H1 (cell line): ENCODE results near the gene ATP7B. TPM values are rescaled to one million over a fixed set of nuclear protein-coding genes. Genes with fewer than 3 reads are reported as not detected.

Experiments used
- CHD1 ChIP-seq: IDR thresholded peaks from 2 replicates; pipeline ENCODE4 v1.6.1; 2012; ENCODE audit warnings: low read depth, low read length, improper control_type of control experiment
- GTF2F1 ChIP-seq: IDR thresholded peaks from 2 replicates; pipeline ENCODE4 v1.6.1; 2012; ENCODE audit warnings: low read depth, low read length, improper control_type of control experiment, borderline replicate concordance
- HDAC2 ChIP-seq, 2 experiments: fragments of 300-600 bp in 1 of 2; sonication (generic) in 1 of 2; IDR thresholded peaks; 2 replicates each; pipeline ENCODE4 v1.6.1; 2011 to 2012; ENCODE audit warnings: low read depth in 2 of 2, low read length in 2 of 2, mild to moderate bottlenecking in 2 of 2, moderate library complexity in 2 of 2, borderline replicate concordance in 1 of 2, inconsistent platforms in 1 of 2
- HDAC6 ChIP-seq: IDR thresholded peaks from one replicate; pipeline ENCODE4 v1.7.1; 2012; ENCODE audit warnings: low read depth, mild to moderate bottlenecking, inconsistent platforms, low read length, moderate library complexity
- PHF8 ChIP-seq: fragments of 200-600 bp; sonication (generic); conservative IDR thresholded peaks from 2 replicates; pipeline ENCODE4 v1.7.1; 2012; ENCODE audit warnings: low read depth, mild to moderate bottlenecking, inconsistent platforms, low read length, moderate library complexity
- POLR2A ChIP-seq, 2 experiments: IDR thresholded peaks; 1 replicate in 1 of 2; 2 replicates in 1 of 2; pipeline ENCODE4 v1.6.1; 2011; ENCODE audit warnings: low read depth in 2 of 2, low read length in 2 of 2, mild to moderate bottlenecking in 2 of 2; ENCODE audit errors: control extremely low read depth in 1 of 2
- YY1 ChIP-seq: IDR thresholded peaks from 2 replicates; pipeline ENCODE4 v1.6.1; 2011; ENCODE audit warnings: low read depth, mild to moderate bottlenecking, low read length
- polyA plus RNA-seq, 7 experiments: library from polyadenylated mRNA; depleted of rRNA in 3 of 7; stranded (reverse) in 5 of 7; unstranded in 2 of 7; fragments of >200 nt in 5 of 7; fragments of 200-250 nt in 2 of 7; gene quantifications; 1 replicate in 5 of 7; 2 replicates in 1 of 7; 4 replicates in 1 of 7; pipeline versions ENCODE4 v1.2.1 to v1.2.3, GENCODE V29; 2011 to 2013; ENCODE audit warnings: missing spikeins in 2 of 7, mixed read lengths in 2 of 7
- total RNA-seq: library from RNA; stranded (reverse); fragmentation: NEBNext Ultra II Directional; extraction: Animal tissue kit (Norgen Biotek cat#: 25700); gene quantifications from 2 replicates; pipeline ENCODE4 v1.2.1, GENCODE V29; 2021
- TF ChIP-seq, protein P1 (sequence below): fragments of 300-600 bp; sonication (generic); IDR thresholded peaks from 2 replicates; pipeline ENCODE4 v1.7.1; 2012; ENCODE audit warnings: low read length, moderate library complexity, mild to moderate bottlenecking, inconsistent platforms; ENCODE audit not compliant: insufficient replicate concordance
- TF ChIP-seq, protein P2 (sequence below): IDR thresholded peaks from 2 replicates; pipeline ENCODE4 v1.6.1; 2011; ENCODE audit warnings: low read length, improper control_type of control experiment
- TF ChIP-seq, protein P3 (sequence below): IDR thresholded peaks from 2 replicates; pipeline ENCODE4 v1.6.1; 2011; ENCODE audit warnings: low read depth, mild to moderate bottlenecking, low read length; ENCODE audit not compliant: insufficient read depth

The ATP7B gene
- total and polyA plus RNA-seq, 2 of the 8 experiments (the other 6 are each of a cell fraction or from before 2014, with no cell fraction given) = 4.1 to 9.2 TPM

DNA sequence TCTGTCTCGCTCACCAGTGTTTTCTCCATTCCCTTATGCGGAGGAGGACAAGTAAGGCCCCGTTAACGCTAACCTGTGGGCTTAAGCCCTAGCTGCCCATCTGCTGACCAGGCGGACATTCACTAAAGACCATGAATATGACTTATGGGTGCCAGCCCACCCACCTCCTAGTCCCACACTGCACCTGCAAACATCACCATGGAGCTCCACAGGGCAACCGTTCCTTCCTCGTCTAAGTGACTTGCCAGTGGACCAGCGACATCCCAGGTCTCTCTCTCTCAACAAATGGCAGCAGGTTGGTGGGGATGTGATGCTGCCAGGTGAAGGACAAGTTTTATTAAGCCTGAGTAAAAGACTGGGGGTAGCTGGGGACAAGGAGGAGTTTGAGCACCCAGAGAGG is 94.3 kb downstream of the ATP7B start (continued):
- TF ChIP-seq, protein P1, sequence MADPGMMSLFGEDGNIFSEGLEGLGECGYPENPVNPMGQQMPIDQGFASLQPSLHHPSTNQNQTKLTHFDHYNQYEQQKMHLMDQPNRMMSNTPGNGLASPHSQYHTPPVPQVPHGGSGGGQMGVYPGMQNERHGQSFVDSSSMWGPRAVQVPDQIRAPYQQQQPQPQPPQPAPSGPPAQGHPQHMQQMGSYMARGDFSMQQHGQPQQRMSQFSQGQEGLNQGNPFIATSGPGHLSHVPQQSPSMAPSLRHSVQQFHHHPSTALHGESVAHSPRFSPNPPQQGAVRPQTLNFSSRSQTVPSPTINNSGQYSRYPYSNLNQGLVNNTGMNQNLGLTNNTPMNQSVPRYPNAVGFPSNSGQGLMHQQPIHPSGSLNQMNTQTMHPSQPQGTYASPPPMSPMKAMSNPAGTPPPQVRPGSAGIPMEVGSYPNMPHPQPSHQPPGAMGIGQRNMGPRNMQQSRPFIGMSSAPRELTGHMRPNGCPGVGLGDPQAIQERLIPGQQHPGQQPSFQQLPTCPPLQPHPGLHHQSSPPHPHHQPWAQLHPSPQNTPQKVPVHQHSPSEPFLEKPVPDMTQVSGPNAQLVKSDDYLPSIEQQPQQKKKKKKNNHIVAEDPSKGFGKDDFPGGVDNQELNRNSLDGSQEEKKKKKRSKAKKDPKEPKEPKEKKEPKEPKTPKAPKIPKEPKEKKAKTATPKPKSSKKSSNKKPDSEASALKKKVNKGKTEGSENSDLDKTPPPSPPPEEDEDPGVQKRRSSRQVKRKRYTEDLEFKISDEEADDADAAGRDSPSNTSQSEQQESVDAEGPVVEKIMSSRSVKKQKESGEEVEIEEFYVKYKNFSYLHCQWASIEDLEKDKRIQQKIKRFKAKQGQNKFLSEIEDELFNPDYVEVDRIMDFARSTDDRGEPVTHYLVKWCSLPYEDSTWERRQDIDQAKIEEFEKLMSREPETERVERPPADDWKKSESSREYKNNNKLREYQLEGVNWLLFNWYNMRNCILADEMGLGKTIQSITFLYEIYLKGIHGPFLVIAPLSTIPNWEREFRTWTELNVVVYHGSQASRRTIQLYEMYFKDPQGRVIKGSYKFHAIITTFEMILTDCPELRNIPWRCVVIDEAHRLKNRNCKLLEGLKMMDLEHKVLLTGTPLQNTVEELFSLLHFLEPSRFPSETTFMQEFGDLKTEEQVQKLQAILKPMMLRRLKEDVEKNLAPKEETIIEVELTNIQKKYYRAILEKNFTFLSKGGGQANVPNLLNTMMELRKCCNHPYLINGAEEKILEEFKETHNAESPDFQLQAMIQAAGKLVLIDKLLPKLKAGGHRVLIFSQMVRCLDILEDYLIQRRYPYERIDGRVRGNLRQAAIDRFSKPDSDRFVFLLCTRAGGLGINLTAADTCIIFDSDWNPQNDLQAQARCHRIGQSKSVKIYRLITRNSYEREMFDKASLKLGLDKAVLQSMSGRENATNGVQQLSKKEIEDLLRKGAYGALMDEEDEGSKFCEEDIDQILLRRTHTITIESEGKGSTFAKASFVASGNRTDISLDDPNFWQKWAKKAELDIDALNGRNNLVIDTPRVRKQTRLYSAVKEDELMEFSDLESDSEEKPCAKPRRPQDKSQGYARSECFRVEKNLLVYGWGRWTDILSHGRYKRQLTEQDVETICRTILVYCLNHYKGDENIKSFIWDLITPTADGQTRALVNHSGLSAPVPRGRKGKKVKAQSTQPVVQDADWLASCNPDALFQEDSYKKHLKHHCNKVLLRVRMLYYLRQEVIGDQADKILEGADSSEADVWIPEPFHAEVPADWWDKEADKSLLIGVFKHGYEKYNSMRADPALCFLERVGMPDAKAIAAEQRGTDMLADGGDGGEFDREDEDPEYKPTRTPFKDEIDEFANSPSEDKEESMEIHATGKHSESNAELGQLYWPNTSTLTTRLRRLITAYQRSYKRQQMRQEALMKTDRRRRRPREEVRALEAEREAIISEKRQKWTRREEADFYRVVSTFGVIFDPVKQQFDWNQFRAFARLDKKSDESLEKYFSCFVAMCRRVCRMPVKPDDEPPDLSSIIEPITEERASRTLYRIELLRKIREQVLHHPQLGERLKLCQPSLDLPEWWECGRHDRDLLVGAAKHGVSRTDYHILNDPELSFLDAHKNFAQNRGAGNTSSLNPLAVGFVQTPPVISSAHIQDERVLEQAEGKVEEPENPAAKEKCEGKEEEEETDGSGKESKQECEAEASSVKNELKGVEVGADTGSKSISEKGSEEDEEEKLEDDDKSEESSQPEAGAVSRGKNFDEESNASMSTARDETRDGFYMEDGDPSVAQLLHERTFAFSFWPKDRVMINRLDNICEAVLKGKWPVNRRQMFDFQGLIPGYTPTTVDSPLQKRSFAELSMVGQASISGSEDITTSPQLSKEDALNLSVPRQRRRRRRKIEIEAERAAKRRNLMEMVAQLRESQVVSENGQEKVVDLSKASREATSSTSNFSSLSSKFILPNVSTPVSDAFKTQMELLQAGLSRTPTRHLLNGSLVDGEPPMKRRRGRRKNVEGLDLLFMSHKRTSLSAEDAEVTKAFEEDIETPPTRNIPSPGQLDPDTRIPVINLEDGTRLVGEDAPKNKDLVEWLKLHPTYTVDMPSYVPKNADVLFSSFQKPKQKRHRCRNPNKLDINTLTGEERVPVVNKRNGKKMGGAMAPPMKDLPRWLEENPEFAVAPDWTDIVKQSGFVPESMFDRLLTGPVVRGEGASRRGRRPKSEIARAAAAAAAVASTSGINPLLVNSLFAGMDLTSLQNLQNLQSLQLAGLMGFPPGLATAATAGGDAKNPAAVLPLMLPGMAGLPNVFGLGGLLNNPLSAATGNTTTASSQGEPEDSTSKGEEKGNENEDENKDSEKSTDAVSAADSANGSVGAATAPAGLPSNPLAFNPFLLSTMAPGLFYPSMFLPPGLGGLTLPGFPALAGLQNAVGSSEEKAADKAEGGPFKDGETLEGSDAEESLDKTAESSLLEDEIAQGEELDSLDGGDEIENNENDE = no peak
- TF ChIP-seq GTF2F1 (no peak), HDAC2 (IDR thresholded peaks at IDR 0.05; ENCODE audit: borderline replicate concordance in 1 of 2, low read depth in 2 of 2, low read length in 2 of 2) (no peak), HDAC6 (no peak), YY1 (no peak), PHF8 (no peak), CHD1 (no peak), POLR2A (IDR thresholded peaks at IDR 0.05; ENCODE audit: control extremely low read depth in 1 of 2, low read depth in 2 of 2, low read length in 2 of 2) (no peak)
- TF ChIP-seq, protein P2, sequence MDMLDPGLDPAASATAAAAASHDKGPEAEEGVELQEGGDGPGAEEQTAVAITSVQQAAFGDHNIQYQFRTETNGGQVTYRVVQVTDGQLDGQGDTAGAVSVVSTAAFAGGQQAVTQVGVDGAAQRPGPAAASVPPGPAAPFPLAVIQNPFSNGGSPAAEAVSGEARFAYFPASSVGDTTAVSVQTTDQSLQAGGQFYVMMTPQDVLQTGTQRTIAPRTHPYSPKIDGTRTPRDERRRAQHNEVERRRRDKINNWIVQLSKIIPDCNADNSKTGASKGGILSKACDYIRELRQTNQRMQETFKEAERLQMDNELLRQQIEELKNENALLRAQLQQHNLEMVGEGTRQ = no peak
- TF ChIP-seq, protein P3, sequence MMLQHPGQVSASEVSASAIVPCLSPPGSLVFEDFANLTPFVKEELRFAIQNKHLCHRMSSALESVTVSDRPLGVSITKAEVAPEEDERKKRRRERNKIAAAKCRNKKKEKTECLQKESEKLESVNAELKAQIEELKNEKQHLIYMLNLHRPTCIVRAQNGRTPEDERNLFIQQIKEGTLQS = no peak
